ENCODE data around the gene SORL1. TPM values are rescaled to one million over a fixed set of nuclear protein-coding genes. Genes with fewer than 3 reads are reported as not detected.

Gene SORL1
- total and polyA plus RNA-seq, 2 of the 8 experiments (the other 6 are each of a cell fraction or from before 2014, with no cell fraction given): 38.1 to 65.5 TPM

GRCh38 chr11:121435551-121436511 lies 16.3 kb upstream of the SORL1 start (continued):
- TF ChIP-seq CHD7 (IDR thresholded peaks at IDR 0.05; ENCODE audit: insufficient replicate concordance, low read length) (no peak), MAFK (IDR thresholded peaks at IDR 0.05; ENCODE audit: low read depth, low read length) (no peak), SRF (IDR thresholded peaks at IDR 0.05; ENCODE audit: low read depth, low read length) (no peak), CHD2 (IDR thresholded peaks at IDR 0.05; ENCODE audit: low read length) (no peak), RFX5 (IDR thresholded peaks at IDR 0.05; ENCODE audit: borderline replicate concordance, low read depth, low read length) (no peak), EP300 (IDR thresholded peaks at IDR 0.05; ENCODE audit: borderline replicate concordance in 1 of 2, low read depth in 2 of 2, low read length in 2 of 2) (no peak)

Measured in H1 (cell line).